OCI-LY7 (cell line): ENCODE measurements around the gene FOXB1.

ENCODE experiments used
- CTCF ChIP-seq: fragments of 200-600 bp; sonication (generic); conservative IDR thresholded peaks from 2 replicates; pipeline ENCODE4 v1.5.1; 2014; ENCODE audit warnings: mild to moderate bottlenecking, antibody characterized with exemption, low read length, moderate library complexity, mixed read lengths
- EZH2phosphoT487 ChIP-seq: fragments of 200-600 bp; sonication (generic); IDR thresholded peaks from 2 replicates; pipeline ENCODE4 v1.6.1; 2018; ENCODE audit warnings: low read depth, borderline replicate concordance, mild to moderate bottlenecking, mixed run types, antibody characterized with exemption, low read length, moderate library complexity, mixed read lengths

GRCh38 chr15:60006873-60007272 lies 2.8 kb downstream of the FOXB1 start:
- TF ChIP-seq CTCF, result no peak
- no peak for TF ChIP-seq EZH2phosphoT487
